Middle frontal gyrus (tissue), 1 donor: ENCODE data around the gene UGGT2.
"Not testable (repeated sequence)": the region's sequence is repeated elsewhere in the genome, so short reads cannot be mapped to it uniquely, and the experiment has no call there.

Experiments used
- DNase-seq: peaks from one replicate; pipeline ENCODE4 v3.0.0-alpha.2; 2015; ENCODE audit warnings: low spot score; ENCODE audit errors: extremely low spot score

UGGT2 gene

GRCh38 chr13:95800436-95800835 is 252.8 kb downstream of the UGGT2 start:
- DNase-seq: no peak

DNA sequence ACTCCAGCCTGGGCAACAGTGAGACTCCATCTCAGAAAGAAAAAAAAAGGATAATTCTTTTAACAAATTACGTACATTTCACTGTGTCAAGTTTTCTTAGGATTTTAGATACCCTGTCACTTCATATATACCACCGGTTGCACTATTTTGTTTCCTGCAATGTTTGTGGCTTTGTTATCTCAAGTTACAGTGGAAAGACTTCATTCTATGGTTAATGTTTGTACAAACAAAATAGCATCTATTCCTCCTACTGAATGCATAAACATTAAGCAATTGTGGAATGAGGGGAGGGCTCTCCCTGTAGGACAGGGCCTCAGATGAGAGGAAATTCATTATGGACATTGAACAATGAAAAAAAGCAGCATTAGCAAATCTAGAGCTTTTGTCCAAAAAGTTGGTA is 256.2 kb downstream of the UGGT2 start:
- DNase-seq: no peak

GRCh38 chr13:95793781-95794180 is 259.4 kb downstream of the UGGT2 start:
- no peak for DNase-seq

DNA sequence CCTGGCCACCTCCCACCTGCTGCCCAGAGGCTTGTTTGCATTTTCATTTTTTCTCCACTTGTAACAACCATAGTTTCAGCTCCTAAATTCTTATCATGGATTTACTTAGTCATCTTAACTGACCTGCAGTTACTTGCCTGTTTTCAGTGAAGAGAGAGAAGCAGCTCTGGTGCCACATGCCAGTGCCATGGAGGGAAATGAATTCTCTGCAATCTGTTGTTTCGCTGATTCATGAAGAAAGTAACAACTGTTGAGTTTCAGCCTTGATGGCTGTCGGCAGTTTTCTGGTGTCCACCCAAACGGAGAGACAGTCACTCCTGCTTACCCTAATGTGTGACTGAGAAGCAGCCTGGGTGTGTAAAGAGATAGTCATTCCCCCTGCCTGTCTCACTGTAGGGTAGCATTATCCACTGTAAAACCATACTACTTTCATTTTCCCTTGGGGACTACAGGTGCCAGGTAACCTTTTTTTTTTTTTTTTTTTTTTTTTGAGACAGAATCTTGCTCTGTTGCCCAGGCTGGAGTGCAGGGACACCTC is 260.1 kb downstream of the UGGT2 start:
- no peak for DNase-seq

DNA sequence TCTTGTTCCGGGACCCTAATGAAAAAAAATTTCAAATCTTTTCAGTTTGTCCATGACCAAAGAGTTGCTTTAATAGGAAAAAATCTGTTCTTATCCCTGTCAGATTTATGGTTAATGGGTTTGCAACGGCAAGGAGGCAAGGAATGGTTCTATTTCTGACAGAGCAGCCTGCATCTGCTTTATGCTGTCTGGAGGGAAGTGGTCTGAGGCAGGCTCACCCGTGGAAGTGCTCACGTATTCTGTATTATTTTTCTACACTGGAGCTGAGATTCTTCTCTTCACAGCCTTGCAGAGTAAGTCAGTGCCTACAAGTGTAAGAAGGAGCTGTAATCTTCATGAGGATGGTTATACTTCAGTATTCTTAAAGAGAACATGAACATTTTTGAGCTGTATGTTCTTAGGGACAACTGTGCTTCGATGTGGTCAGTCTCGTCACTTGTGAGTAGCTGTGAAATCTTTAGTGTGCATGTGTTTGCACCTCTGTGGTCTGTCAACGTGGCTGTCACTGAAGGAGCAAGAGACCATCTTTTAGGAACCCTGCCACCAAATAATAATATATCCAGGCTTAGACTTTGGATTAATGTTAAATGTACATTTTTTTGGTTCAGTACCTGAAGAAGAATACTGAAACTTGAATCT is 262.0 kb downstream of the UGGT2 start:
- no peak for DNase-seq

DNA sequence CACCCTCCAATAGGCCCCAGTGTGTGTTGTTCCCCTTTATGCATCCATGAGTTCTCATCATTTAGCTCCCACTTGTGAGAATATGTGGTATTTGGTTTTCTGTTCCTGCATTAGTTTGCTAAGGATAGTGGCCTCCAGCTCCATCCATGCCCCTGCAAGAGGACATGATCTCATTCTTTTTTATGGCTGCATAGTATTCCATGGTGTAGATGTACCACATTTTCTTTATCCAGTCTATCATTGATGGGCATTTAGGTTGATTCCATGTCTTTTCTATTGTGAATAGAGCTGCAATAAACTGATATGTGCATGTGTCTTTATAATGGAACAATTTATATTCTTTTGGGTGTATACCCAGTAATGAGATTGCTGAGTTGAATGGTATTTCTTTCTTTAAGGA is 263.9 kb downstream of the UGGT2 start:
- DNase-seq: not testable (repeated sequence)

DNA sequence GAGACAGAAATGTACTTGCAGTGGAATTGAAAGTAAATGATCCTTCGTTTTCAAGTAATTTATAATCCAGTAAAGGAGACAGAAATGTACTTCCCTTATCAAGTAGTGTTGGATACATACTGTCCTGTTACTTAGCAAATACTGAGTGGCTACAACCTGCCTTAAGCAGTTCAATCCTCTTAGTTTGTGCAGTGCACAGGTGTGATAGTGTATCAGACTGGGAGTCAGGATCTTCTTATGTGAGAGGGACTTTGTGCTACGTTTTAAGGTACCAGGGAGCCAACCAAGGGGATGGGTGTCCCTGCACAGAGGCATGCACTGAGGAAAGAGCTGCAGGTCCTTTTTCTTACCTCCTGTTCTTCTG is 265.1 kb downstream of the UGGT2 start:
- no peak for DNase-seq

DNA sequence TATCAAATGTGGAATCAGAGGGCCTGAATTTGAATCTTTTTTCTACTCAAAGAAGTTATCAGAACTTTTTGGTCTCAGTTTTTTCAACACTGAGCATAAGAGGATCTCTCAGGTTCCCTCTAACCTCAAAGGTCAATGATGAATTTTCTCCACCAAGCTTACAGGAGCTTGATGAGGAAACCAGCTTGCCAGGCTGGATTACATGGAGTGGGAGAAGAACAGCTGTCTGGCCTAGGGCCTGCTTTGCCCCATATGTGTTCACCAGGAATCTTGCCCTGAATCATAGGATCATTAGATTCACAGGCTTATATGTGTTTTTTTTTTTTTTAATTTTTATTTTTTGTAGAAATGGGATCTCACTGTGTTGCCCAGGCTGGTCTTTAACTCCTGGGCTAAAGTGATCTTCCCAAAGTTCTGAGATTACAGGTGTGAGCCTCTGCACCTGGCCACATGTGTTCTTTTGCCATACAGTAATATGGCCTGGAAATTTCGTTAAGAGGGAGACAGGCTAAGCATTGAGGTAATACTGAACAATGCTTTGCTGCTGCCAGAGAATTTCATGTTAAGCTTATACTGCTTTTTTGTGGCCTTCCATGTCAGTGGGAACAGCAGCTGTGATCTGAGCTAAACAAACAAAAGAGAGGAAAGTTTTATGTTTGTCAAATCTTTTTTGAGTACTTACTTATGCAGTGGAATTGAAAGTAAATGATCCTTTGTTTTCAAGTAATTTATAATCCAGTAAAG is 265.7 kb downstream of the UGGT2 start:
- no peak for DNase-seq

GRCh38 chr13:95784900-95785290 is 268.3 kb downstream of the UGGT2 start:
- DNase-seq: no peak

GRCh38 chr13:95784161-95784899 is 268.9 kb downstream of the UGGT2 start:
- DNase-seq: no peak

- no peak for DNase-seq
Observed at GRCh38 chr13:95783747-95784146, 269.5 kb downstream of the UGGT2 start.

DNA sequence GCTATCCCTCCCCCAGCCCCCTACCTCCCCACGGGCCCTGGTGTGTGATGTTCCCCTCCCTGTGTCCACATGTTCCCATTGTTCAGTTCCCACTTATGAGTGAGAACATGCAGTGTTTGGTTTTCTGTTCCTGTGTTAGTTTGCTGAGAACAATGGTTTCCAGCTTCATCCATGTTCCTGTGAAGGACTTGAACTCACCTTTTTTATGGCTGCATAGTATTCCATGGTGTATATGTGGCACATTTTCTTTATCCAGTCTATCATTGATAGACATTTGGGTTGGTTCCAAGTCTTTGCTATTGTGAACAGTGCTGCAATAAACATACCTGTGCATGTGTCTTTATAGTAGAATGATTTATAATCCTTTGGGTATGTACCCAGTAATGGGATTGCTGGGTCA is 271.3 kb downstream of the UGGT2 start:
- DNase-seq: not testable (repeated sequence)

DNA sequence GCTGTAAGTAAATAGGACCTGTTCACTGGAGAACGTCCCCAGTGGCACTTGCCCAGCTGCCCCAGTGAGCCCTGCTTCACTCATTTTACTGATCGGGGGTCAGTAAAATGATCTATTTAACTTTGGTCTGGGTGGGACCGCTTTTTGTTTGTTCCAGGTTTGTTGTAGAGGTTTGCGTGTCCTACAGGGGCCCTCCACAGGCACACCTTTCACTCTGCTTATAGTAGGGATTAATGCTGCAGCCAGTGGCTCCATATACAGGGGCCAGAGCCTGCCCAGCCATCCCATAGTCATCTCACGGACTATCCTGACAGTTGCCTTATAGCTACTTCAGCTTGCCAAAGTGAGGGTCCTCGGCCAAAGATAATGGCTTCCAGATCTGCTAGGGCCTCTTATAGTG is 272.2 kb downstream of the UGGT2 start:
- DNase-seq: no peak

DNA sequence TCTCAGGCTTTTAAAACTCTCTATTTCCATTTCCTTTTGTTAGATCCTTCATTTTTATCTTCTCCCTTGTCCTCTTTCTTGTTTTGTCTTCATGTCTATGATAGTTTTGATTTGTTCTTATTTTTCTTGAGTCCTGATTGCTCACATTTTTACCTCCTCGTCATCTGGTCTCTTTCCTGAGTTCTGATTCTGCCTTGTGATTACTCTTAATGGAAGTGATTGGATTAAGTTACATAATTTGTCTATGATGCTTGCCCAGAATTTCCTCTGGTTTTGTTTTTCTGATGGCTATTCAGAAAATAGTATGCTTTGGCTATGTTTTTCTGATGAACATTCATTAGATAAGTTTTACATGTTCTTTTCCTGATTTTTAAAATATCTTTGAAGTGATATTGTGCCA is 273.7 kb downstream of the UGGT2 start:
- no peak for DNase-seq

GRCh38 chr13:95771905-95772304 is 281.3 kb downstream of the UGGT2 start:
- no peak for DNase-seq

GRCh38 chr13:95763601-95764000 is 289.6 kb downstream of the UGGT2 start:
- DNase-seq: no peak

- not testable (repeated sequence) for DNase-seq
Observed at GRCh38 chr13:95762626-95763025, 290.6 kb downstream of the UGGT2 start.

GRCh38 chr13:95756072-95756471 is 297.1 kb downstream of the UGGT2 start:
- DNase-seq: no peak

GRCh38 chr13:95754069-95754468 is 299.1 kb downstream of the UGGT2 start:
- DNase-seq: no peak

DNA sequence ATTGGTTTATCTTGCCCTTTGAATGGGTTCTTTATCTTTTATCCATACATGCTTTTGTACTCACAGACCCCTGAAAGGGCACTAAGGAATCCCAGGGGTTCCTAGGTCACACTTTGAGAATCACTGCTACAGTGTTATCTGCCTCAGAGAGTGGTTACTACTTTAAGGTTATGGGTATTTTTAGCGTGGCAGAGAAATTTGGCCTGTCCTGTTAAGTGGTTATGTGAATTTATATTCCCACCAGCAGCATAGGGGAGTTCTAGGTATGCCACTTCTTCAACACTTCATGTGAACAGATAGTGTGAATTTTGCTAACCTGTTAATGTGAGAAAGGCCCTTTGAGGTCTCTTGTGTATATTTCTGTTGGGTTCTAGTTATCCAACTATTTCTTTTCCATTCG is 300.5 kb downstream of the UGGT2 start:
- no peak for DNase-seq
